ENCODE measurements around the gene CCT4. TPM values are rescaled to one million over a fixed set of nuclear protein-coding genes. Genes with fewer than 3 reads are reported as not detected.
A peak's percentile ranks its signal among the peaks of the same experiment; 100 is the strongest.
"Not testable (repeated sequence)": the region's sequence is repeated elsewhere in the genome, so short reads cannot be mapped to it uniquely, and the experiment has no call there.

CCT4 gene, protein sequence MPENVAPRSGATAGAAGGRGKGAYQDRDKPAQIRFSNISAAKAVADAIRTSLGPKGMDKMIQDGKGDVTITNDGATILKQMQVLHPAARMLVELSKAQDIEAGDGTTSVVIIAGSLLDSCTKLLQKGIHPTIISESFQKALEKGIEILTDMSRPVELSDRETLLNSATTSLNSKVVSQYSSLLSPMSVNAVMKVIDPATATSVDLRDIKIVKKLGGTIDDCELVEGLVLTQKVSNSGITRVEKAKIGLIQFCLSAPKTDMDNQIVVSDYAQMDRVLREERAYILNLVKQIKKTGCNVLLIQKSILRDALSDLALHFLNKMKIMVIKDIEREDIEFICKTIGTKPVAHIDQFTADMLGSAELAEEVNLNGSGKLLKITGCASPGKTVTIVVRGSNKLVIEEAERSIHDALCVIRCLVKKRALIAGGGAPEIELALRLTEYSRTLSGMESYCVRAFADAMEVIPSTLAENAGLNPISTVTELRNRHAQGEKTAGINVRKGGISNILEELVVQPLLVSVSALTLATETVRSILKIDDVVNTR
- 100 to 1,000 TPM; 109 to 114 TPM for total RNA-seq
- 100 to 1,000 TPM; 153 to 169 (median 164) TPM for polyA plus RNA-seq
- 148 to 621 (median 180) reads per million in 6 experiments for total RNA-seq

DNA sequence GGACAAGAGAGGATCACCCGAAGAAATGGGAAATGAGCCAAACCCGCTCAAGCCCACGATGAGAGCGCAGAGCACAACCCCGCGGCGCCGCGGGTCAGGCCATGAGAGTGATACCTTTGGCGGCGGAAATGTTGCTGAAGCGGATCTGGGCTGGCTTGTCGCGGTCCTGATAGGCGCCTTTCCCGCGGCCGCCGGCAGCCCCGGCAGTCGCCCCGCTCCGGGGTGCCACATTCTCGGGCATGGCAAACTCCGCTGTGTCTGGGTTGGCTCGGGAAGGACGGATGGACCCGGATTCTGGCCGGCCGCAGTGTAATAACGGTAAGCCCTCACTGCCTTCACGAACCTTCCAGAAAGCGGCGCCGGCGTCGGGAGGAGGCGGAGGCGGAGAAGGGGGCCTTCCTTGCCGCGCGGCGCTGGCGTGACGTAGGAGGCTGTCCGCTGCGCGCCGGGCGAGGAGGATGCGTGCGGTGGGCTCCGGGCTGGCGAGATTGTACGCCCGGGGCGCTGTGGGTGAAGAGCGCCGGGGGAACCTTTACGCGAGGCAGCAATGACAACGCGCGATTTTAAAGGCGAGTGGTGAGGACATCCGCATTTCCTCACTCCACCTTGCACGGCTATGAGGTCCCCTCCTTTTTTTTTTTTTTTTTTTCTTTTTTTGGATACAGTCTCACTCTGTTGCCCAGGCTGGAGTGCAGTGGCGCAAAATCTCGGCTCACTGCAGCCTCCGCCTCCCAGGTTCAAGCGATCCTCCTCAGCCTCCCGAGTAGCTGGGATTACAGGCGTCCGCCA lies at the start of gene CCT4:
Gene CCT4, minus strand, starts transcription at position 390 of the 789 bp plus-strand sequence. Its CDS starts 149 bp downstream, at position 241.
- peak; percentile 83 to 100 (median 94) for DNase-seq
- Mint-ChIP-seq H3K4me3 (peak within 1 kb of the TSS; percentile 96 to 100 (median 99)), H3K4me1 (peaks cover 13 to 38% (median 33%) of the 10 kb centered on the region in 4 donors), H3K36me3 (peaks cover 0 to 39% (median 8%) of the 10 kb centered on the region in 3 donors), H3K27ac (peak within 1 kb of the TSS; percentile 99 to 100 (median 100)), H3K9me3 (no peaks in the 10 kb centered on the region), H3K27me3 (peaks cover 0 to 3% (median 0%) of the 10 kb centered on the region in 5 donors)
- ATAC-seq, result peak; percentile 84 to 85
- POLR2A ChIA-PET, result interaction anchor here (0.7 to 1.2 kb wide), 13 partner anchors 18 to 1700 kb away, joined by 3 to 7 read pairs (median 3); partner anchors contain the start of genes FAM161A and WDPCP

DNA sequence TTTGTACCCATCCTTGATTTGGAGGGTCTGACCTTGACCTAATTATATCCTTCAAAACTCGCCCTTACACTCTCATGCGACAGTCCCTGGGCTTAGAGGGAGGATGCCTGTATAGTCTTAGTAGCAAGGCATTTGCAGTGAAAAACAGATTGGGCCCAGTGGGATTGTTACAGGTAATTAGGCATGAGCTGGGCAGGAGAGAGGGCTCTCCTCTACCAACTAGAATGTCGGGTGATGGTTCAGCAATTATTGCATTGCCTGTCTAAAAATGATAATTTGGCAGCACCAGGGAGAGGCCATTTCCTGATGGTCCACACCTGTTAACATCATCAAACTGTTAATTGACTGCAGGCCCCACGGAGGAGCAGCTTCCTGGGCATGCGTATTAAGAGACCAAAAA lies 49.4 kb upstream of the CCT4 start:
- Mint-ChIP-seq H3K36me3 (peaks cover 0 to 21% (median 7%) of the 10 kb centered on the region in 3 donors), H3K27me3 (no peaks in the 10 kb centered on the region), H3K4me1 (no peaks in the 10 kb centered on the region), H3K9me3 (no peaks in the 10 kb centered on the region), H3K4me3 (no peak overlapping the region), H3K27ac (peak overlapping the region in 1 of 10 donors; percentile 43)
- DNase-seq (no peak), ATAC-seq (no peak)
- POLR2A ChIA-PET, result no interaction called here

DNA sequence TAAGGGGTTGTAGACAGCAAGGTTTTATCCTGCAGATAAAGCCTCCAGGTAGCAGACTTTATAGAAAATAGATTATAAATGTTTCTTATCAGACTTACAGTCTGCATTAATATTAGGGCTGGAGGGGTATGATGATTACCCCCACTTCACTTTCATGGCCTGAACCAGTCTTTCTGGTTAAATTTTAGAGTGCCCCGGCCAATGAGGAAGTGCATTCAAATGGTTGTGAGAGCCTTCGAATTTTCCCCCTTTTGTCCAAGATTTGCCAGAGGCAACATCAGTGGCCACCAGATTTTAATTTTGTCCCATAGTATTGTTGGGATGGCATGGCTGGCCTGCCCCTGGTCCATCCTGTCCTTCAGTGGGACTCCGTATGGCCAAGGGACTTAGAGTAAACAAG lies 48.6 kb upstream of the CCT4 start:
- H3K36me3 Mint-ChIP-seq, result peaks cover 0 to 26% (median 11%) of the 10 kb centered on the region in 3 donors
- no peaks in the 10 kb centered on the region for H3K9me3 Mint-ChIP-seq
- H3K4me1 Mint-ChIP-seq, result peaks cover 0 to 2% (median under 1%) of the 10 kb centered on the region in 4 donors
- H3K27me3 Mint-ChIP-seq, result no peaks in the 10 kb centered on the region
- H3K4me3 Mint-ChIP-seq, result no peak overlapping the region
- DNase-seq (no peak), ATAC-seq (no peak)
- H3K27ac Mint-ChIP-seq, result no peak overlapping the region
- POLR2A ChIA-PET, result interaction anchor here (0.6 kb wide), 1 partner anchor 797 kb away, joined by 3 read pairs; no protein-coding TSS in a partner anchor

DNA sequence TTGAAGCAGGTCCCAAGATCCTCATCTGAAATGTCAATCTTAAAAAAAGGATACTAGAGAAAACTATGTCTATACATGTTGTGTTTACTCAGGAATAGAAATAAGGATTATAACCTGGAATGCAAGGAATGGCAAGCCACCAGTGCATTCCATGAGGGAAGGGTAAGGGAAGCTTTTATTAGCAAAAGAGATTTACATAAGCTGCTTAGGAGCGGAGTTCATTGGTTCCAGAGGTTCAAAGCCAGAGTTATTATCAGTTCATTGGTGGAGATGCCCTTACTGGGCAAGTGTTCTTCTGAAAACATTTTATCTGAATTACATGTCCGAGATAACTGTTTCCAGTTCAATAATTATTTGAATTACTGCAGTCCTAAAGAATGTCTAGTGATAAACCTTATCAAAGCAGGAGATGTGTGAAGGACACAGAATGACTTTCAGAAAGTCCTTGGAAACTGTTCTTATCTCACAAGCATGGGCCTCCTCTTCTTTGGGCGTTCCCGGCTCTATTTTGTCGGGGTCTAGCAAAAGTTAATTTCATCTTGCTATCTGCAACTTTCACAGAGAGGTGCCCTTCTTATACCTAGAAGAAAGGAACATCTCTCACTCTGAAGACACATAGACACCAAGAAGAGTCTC lies 40.5 kb upstream of the CCT4 start:
- H3K4me3 Mint-ChIP-seq, result no peak overlapping the region
- H3K27ac Mint-ChIP-seq, result no peak overlapping the region
- POLR2A ChIA-PET, result no interaction called here
- ATAC-seq (no peak), DNase-seq (no peak)
- no peaks in the 10 kb centered on the region for H3K27me3 Mint-ChIP-seq
- no peaks in the 10 kb centered on the region for H3K9me3 Mint-ChIP-seq
- peaks cover 0 to 23% (median 8%) of the 10 kb centered on the region in 3 donors for H3K36me3 Mint-ChIP-seq
- peaks cover 0 to 8% (median 5%) of the 10 kb centered on the region in 4 donors for H3K4me1 Mint-ChIP-seq

DNA sequence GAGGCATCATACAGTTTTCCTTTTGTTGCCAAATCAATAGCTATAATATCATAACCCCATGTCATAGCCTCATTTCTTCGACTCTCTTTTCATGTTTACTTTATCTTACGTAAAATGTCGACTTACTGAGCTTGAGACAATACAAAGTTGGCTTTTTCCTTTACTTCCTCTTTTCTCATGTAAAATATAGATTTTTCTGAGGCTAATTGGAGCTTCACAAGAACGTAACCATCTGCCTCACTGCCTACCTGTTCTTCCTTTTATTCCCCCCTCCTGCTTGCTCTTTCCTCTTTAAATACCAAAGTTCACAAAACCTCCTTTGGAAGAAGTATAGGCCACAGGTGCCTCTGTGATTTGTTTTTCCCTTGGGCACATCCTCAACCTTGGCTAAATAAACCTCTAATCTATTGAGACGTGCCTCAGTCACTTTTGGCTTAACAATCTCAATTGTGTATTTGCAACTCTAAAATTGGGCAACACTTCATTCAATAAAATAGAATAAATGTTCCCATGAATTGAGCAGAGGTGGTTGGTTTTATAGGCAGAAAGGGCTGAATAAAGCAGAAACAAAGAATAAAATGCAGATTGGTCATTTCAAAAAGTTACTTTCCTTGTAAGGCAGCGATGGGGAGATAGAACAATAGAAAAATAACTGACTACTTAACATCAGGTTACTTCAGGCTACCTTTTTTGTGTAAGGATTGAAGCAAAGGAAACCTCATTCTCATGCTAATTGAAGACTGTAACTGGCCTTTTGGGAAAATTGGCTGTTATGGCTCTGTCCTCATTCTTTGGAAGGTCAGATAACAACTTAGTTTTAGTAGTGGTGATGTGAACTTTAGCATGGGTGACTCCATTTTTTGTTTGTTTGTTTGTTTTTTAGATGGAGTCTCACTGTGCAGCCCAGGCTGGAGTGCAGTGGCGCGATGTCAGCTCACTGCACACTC lies 38.3 kb upstream of the CCT4 start:
- Mint-ChIP-seq H3K27me3 (no peaks in the 10 kb centered on the region), H3K27ac (peak overlapping the region in 1 of 10 donors; percentile 32), H3K4me3 (no peak overlapping the region), H3K36me3 (peaks cover 0 to 12% (median 9%) of the 10 kb centered on the region in 3 donors), H3K4me1 (peaks cover 0 to 9% (median 4%) of the 10 kb centered on the region in 4 donors), H3K9me3 (no peaks in the 10 kb centered on the region)
- POLR2A ChIA-PET, result no interaction called here
- DNase-seq, result no peak
- no peak for ATAC-seq

DNA sequence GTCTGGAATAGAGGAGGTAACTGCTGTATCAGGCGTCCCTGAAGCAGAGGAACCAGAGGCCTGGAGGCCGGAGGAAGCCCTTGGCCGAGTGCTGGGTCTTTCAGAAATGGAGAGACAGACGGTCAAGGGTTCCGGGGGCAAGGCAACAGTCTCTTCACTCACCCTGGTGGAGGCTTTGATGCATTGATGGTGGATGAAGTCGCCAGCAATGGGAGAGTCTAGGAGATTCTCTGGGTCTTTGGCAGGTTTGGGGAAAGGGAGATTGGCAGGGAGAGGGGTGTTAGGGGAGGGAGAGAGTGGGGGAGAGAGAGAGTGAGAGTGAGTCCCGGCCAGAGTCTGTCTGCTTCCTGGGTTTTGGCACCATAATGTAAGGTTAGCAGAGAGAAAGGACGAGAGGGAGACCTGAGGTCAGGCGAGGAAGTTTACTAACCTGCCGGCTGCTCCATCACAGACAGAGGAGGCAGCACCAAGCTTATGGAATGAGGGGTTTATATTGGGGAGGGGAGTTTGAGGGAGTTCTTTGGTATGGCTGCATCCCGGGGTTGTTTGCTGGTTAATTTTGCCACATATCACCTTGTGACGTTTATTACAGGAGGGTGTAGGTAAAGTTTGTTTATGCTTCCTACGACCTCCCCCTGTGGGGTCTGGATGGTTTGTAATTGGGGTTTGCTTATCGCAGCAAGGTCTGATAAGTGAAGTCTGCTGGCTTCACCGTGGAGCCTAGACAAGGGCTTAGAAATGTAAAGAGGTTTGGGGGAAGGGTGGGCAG lies 36.6 kb upstream of the CCT4 start:
- ATAC-seq (no peak), DNase-seq (no peak)
- POLR2A ChIA-PET, result no interaction called here
- no peaks in the 10 kb centered on the region for H3K27me3 Mint-ChIP-seq
- peak overlapping the region in 1 of 10 donors; percentile 12 for H3K27ac Mint-ChIP-seq
- peaks cover 0 to 6% (median 3%) of the 10 kb centered on the region in 4 donors for H3K4me1 Mint-ChIP-seq
- no peaks in the 10 kb centered on the region for H3K9me3 Mint-ChIP-seq
- H3K36me3 Mint-ChIP-seq, result peaks cover 0 to 20% (median 10%) of the 10 kb centered on the region in 3 donors
- H3K4me3 Mint-ChIP-seq, result no peak overlapping the region

DNA sequence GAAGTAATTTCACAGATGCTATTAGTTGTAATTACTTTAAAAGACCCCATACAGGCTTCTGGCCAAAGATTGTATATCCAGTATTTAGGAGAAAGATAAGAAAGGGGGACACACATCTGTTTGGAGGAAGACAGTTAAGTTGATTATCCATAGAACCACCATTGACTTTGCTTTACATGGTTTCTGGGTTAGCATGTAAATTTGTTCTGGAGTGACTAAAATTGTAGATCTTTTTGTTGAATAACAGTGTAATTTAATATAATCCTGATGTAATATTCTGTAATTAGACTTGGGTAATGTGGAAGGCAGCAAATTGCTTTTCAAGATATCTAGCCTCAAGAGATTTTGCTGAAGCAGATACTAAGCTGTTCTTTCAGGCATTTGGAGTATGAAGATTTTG lies 34.3 kb upstream of the CCT4 start:
- Mint-ChIP-seq H3K4me1 (peaks cover 0 to 6% (median 3%) of the 10 kb centered on the region in 4 donors), H3K36me3 (peaks cover 0 to 23% (median 10%) of the 10 kb centered on the region in 3 donors), H3K9me3 (no peaks in the 10 kb centered on the region), H3K27ac (no peak overlapping the region), H3K27me3 (no peaks in the 10 kb centered on the region), H3K4me3 (no peak overlapping the region)
- no peak for ATAC-seq
- POLR2A ChIA-PET, result no interaction called here
- no peak for DNase-seq

DNA sequence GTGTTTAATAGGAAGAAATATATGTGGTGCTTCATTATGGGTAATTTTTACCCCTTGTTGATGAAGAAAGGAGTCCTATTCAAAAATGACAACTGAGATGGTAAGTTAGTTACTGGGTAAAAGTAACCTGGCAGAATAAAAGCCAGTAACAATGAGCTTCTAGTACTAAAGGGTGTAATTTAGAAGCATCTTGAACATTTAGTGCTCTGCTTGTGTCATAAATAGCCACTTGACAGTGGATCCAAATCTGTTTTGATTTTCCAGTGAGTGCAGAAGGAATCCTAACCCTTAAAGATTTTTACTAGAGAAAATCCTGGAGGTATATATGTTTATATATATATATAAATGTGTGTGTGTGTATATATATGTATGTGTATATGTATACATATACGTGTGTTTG lies 32.1 kb upstream of the CCT4 start:
- POLR2A ChIA-PET, result no interaction called here

DNA sequence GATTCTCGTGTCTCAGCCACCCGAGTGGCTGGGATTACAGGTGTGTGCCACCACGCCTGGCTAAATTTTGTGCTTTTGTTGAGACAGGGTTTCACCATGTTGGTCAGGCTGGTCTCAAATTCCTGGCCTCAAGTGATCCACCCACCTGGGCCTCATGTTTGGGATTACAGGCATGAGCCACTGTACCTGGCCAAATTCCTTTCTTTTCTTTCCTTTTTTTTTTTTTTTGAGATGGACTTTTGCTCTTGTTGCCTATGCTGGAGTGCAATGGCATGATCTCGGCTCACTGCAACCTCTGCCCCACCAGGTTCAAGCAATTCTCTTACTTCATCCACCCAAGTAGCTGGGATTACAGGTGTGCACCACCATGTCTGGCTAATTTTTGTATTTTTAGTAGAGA lies 26.3 kb upstream of the CCT4 start:
- POLR2A ChIA-PET, H3K27me3 Mint-ChIP-seq, ATAC-seq, DNase-seq, H3K4me1 Mint-ChIP-seq, H3K9me3 Mint-ChIP-seq, H3K4me3 Mint-ChIP-seq: not testable (repeated sequence)
- H3K27ac Mint-ChIP-seq, result peak overlapping the region in 2 of 10 donors; percentile 16 to 56
- H3K36me3 Mint-ChIP-seq, result peaks cover 0 to 12% (median 0%) of the 10 kb centered on the region in 3 donors

More for the DNA sequence above, 32.1 kb upstream of the CCT4 start:
- Mint-ChIP-seq H3K27ac (no peak overlapping the region), H3K4me1 (peaks cover 0 to 3% (median 0%) of the 10 kb centered on the region in 4 donors), H3K36me3 (peaks cover 0 to 22% (median 9%) of the 10 kb centered on the region in 3 donors), H3K9me3 (no peaks in the 10 kb centered on the region), H3K27me3 (no peaks in the 10 kb centered on the region), H3K4me3 (no peak overlapping the region)
- no peak for ATAC-seq
- DNase-seq, result no peak

DNA sequence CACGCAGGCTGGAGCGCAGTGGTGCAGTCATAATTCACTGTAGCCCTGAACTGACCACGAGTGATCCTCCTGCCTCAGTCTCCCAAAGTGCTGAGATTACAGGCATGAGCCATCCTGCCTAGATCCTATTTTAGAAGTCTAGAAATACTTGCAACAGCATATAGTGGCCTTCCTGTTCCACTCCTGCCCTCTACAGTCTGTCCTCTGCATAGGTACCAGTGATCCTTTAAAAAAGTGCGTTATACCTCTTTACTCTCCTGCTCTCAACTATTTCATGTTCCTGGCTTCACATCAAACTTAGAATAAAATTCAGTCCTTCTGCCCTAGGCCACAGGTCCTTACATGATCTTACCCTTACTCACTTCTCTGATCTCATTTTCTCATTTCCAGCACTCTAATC lies 23.1 kb upstream of the CCT4 start:
- Mint-ChIP-seq H3K27ac (peak overlapping the region in 2 of 10 donors; percentile 1 to 63), H3K4me3 (no peak overlapping the region)

DNA sequence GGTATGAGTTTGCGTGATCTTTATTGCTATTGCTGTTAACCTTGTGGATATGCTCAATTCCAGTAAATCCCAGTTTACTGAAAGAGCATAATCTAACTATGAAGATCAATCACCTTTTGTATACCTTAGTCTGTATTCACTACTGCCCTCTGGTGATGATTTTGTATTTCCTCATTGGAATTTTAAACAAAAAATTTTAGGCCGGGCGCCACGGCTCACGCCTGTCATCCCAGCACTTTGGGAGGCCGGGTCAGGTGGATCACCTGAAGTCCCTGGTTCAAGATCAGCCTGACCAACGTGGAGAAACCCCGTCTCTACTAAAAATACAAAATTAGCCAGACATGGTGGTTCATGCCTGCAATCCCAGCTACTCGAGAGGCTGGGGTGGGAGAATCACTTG lies 22.1 kb upstream of the CCT4 start:
- Mint-ChIP-seq H3K4me3 (no peak overlapping the region), H3K4me1 (peaks cover 6 to 31% (median 22%) of the 10 kb centered on the region in 4 donors), H3K9me3 (no peaks in the 10 kb centered on the region), H3K27ac (no peak overlapping the region), H3K36me3 (peaks cover 0 to 10% (median 0%) of the 10 kb centered on the region in 3 donors), H3K27me3 (no peaks in the 10 kb centered on the region)
- POLR2A ChIA-PET, result no interaction called here
- DNase-seq (no peak), ATAC-seq (no peak)

More for the DNA sequence above, 23.1 kb upstream of the CCT4 start:
- POLR2A ChIA-PET, result no interaction called here
- Mint-ChIP-seq H3K4me1 (peaks cover 6 to 24% (median 20%) of the 10 kb centered on the region in 4 donors), H3K9me3 (no peaks in the 10 kb centered on the region), H3K27me3 (no peaks in the 10 kb centered on the region), H3K36me3 (peaks cover 0 to 11% (median 0%) of the 10 kb centered on the region in 3 donors)
- no peak for DNase-seq
- ATAC-seq, result no peak
